ENCODE data around the gene XRCC4. TPM values are rescaled to one million over a fixed set of nuclear protein-coding genes. Genes with fewer than 3 reads are reported as not detected.
A peak's percentile ranks its signal among the peaks of the same experiment; 100 is the strongest.

Gene XRCC4
- 6.1 and 20.5 TPM in 2 replicates for total RNA-seq

DNA sequence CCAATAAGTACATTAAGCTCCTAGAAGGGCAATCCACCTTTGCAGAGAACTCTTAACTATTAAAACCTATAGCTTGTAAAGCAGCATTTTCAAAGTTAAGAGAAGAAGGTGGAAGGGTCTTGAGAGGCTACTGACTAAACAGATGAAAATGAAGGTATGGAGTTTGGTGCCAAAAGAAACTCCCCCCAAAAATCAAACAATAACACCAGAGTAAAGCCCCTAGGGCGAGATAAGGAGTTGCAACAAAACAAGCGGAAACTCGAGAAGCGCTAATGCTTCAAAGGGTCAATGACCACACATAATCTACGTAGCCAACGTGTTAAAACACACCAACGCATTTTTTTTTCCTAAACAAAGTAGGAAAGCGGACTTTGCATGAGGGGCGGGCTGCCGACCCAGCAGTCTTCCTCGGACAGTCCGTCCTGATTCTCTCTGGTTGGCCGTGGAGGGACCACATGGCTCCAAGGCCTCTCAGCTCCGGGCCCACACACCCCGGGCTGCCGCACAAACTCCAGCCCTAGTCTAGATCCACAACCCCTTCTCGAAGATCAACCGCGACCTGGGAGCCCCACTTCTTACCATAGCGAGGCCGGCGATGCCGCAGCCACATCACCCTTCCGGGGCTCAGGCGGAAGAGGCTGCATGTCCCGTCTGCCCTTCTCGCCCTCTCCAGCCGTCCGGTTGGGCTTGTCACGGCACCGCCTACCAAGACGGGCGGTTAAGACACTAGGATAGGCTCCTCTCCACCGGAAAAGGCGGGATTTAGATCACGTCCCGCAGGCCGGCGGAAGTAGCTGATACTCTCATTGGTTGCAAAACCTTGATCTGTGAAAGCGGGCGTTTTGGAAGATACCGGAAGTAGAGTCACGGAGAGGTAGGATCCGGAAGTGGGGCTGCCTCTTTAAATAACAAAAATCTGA lies at the start of gene XRCC4, which contains the start of gene TMEM167A:
XRCC4 (plus strand) TSS at position 806 of the 920 bp plus-strand sequence. CDS start 27,373 bp downstream, outside the sequence.
TMEM167A (minus strand) TSS at position 653 of the 920 bp plus-strand sequence; CDS start at position 582, 71 bp downstream.

Small RNA genes within 50 kb of the gene (small RNA-seq; reads per million reads assigned to genes)
- 139 reads per million, percentile 99 among the genes with 10 or more reads in this experiment for gene SCARNA18 (ENCODE audit: low replicate concordance)

Other genes starting within 250 kb of the XRCC4 start
- gene TMEM167A, start 153 bp upstream of the XRCC4 start, total RNA-seq: 41.4 and 88.9 TPM in 2 replicates

All from placental pericyte (primary cell).